Activated B cell treated with CpG ODN at 0.5 μM for 24 hours (primary cell): ENCODE data around the gene ADSS1. TPM values are rescaled to one million over a fixed set of nuclear protein-coding genes. Genes with fewer than 3 reads are reported as not detected.

Source experiments
- ATAC-seq: fragments of 200-7000 bp; cut with Tn5 transposase; one replicate; pipeline ENCODE4 v1.10.0; 2021; ENCODE audit warnings: low read depth, mild to moderate bottlenecking, moderate library complexity
- CTCF ChIA-PET: fragments of 350-600 bp; sonication (Branson Sonifier 250); formaldehyde crosslinking; loops from one replicate; lab custom pipeline; 2021; ENCODE audit warnings: antibody characterized with exemption; lab: Charles Lee
- POLR2A ChIA-PET: fragments of 350-600 bp; sonication (Branson Sonifier 250); formaldehyde crosslinking; loops from one replicate; lab custom pipeline; 2021; ENCODE audit warnings: antibody characterized with exemption; lab: Charles Lee
- DNase-seq: peaks from one replicate; pipeline ENCODE4 v3.0.0; 2022
- H3K27ac Mint-ChIP-seq: one replicate; pipeline ENCODE4 v1.8.0; 2020; ENCODE audit warnings: mixed read lengths
- H3K27me3 Mint-ChIP-seq: one replicate; pipeline ENCODE4 v1.8.0; 2021; ENCODE audit warnings: mixed read lengths
- H3K36me3 Mint-ChIP-seq: one replicate; pipeline ENCODE4 v1.8.0; 2021; ENCODE audit warnings: low read depth, mixed read lengths
- H3K4me1 Mint-ChIP-seq: one replicate; pipeline ENCODE4 v1.8.0; 2021; ENCODE audit warnings: mixed read lengths
- H3K4me3 Mint-ChIP-seq: one replicate; pipeline ENCODE4 v1.8.0; 2020; ENCODE audit warnings: mild to moderate bottlenecking, mixed read lengths
- H3K9me3 Mint-ChIP-seq: one replicate; pipeline ENCODE4 v1.8.0; 2020; ENCODE audit warnings: mixed read lengths
- intact Hi-C: fragments of 100-400 bp; cut with micrococcal nuclease; formaldehyde crosslinking; loops from one replicate; pipeline ENCODE4 v1.15.1; 2024
- total RNA-seq: library from RNA; stranded (reverse); gene quantifications from 2 replicates; pipeline ENCODE4 v1.2.3, GENCODE V29; 2022
- TF ChIP-seq, protein P1 (sequence below): fragments of 200-600 bp; IDR thresholded peaks from one replicate; pipeline ENCODE4 v1.8.0; 2022; ENCODE audit warnings: antibody characterized with exemption, mild to moderate bottlenecking

The ADSS1 gene
- total RNA-seq, 1 donor from 2014 or later, result 0.18 TPM

DNA sequence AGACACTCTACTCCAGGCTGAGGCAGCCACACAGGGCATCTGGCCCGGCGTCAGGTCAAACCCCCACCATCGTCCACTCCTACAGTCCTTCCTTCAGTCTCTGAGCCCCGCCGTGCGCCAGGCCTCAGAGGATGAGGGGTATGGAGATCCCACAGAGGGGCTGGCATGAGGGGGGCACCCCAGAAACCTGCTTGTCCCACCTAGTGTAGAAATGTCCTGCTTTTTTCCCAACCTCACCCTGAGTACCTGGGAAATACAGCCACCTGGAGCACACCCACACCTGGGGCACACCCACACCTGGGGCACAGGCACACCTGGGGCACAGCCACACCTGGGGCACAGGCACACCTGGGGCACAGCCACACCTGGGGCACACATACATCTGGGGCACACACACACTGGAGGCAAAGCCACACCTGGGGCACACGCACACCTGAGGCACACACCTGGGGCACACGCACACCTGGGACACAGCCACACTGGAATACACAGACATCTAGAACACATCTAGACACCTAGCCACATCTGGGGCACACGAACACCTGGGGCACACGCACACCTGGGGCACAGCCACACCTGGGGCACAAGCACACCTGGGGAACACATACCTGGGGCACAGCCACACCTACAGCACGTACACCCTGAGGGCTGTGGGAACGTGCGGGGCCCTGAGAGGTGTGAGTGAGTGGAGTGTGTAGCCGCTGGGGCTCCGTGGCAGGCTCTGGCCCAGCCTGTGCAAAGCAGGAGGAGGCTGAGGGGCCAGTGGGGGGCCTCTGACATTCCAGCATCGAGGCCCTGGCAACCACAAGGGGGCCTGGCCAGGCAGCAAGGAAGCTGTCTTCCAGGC, 53.2 kb downstream of the ADSS1 start:
- no peak overlapping the region for H3K4me3 Mint-ChIP-seq
- no peak overlapping the region for H3K27ac Mint-ChIP-seq
- CTCF ChIA-PET, result no interaction called here
- POLR2A ChIA-PET, result no interaction called here
- intact Hi-C loops, result no loop called here
- no peak for ATAC-seq
- H3K4me1 Mint-ChIP-seq, result no peaks in the 10 kb centered on the region
- no peaks in the 10 kb centered on the region for H3K9me3 Mint-ChIP-seq
- H3K36me3 Mint-ChIP-seq, result peaks cover 19% of the 10 kb centered on the region
- no peak for DNase-seq
- H3K27me3 Mint-ChIP-seq, result no peaks in the 10 kb centered on the region
- TF ChIP-seq, protein P1, sequence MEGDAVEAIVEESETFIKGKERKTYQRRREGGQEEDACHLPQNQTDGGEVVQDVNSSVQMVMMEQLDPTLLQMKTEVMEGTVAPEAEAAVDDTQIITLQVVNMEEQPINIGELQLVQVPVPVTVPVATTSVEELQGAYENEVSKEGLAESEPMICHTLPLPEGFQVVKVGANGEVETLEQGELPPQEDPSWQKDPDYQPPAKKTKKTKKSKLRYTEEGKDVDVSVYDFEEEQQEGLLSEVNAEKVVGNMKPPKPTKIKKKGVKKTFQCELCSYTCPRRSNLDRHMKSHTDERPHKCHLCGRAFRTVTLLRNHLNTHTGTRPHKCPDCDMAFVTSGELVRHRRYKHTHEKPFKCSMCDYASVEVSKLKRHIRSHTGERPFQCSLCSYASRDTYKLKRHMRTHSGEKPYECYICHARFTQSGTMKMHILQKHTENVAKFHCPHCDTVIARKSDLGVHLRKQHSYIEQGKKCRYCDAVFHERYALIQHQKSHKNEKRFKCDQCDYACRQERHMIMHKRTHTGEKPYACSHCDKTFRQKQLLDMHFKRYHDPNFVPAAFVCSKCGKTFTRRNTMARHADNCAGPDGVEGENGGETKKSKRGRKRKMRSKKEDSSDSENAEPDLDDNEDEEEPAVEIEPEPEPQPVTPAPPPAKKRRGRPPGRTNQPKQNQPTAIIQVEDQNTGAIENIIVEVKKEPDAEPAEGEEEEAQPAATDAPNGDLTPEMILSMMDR, result no peak

DNA sequence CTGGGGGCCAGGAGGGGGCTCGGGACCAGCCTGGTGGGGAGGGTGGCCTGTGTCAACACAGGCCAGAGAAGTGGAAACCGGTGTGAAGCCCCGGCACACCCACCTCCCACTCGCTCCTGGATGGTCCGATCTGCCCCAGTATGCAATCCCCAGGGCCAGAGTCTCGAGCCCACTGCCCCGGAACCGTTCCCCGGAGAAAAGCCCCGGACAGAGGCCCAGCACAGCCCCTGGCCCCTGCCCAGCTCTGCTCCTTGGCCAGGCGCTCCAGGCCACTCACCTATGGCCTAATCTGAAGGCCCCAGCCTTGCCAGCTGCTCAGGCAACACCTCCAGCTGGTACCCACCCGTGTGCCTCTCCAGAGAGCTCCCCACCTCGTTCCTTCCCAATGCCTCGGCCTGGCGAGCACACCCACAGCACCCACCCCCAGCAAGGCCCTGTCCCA, 53.8 kb downstream of the ADSS1 start:
- no peaks in the 10 kb centered on the region for H3K4me1 Mint-ChIP-seq
- intact Hi-C loops, result no loop called here
- ChIA-PET POLR2A (no interaction called here), CTCF (no interaction called here)
- no peak overlapping the region for H3K27ac Mint-ChIP-seq
- H3K36me3 Mint-ChIP-seq, result peaks cover 13% of the 10 kb centered on the region
- TF ChIP-seq, protein P1, result no peak
- H3K27me3 Mint-ChIP-seq, result no peaks in the 10 kb centered on the region
- DNase-seq (no peak), ATAC-seq (no peak)
- no peak overlapping the region for H3K4me3 Mint-ChIP-seq
- no peaks in the 10 kb centered on the region for H3K9me3 Mint-ChIP-seq

DNA sequence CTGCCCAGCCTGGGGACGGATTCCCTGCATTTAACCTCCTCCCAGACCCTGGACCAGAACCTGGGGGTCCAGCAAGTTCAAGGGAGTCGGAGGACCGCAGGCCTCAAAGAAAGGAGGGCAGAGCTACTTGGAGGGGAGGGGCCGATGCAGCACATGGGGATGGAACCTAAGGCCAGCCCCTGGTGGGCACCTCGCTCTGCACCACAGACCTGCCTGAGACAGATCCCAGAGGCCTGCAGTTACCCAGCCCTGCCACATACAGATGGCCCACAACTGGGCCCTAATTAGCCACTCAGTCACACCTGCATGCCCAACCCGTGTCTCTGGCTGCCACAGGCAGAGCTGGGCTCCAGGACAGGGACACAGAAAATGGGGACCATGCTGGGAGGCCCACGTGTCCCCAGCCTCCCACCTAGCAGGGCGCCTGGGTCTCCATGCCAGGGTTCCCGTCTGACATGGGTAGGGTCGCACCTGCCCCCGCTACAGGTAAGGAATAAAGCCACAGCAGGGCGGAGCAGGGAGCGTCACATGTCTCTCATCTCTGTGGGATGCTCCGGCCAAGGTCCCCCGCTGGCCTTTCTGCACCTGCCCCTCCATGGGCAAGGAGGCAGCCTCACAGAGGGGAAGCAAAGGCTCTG, 54.8 kb downstream of the ADSS1 start:
- DNase-seq (no peak), ATAC-seq (no peak)
- peaks cover 9% of the 10 kb centered on the region for H3K36me3 Mint-ChIP-seq
- CTCF ChIA-PET, result no interaction called here
- H3K27ac Mint-ChIP-seq, result no peak overlapping the region
- no peaks in the 10 kb centered on the region for H3K4me1 Mint-ChIP-seq
- H3K27me3 Mint-ChIP-seq, result no peaks in the 10 kb centered on the region
- TF ChIP-seq, protein P1, result no peak
- intact Hi-C loops, result no loop called here
- POLR2A ChIA-PET, result no interaction called here
- H3K4me3 Mint-ChIP-seq, result no peak overlapping the region
- H3K9me3 Mint-ChIP-seq, result no peaks in the 10 kb centered on the region

DNA sequence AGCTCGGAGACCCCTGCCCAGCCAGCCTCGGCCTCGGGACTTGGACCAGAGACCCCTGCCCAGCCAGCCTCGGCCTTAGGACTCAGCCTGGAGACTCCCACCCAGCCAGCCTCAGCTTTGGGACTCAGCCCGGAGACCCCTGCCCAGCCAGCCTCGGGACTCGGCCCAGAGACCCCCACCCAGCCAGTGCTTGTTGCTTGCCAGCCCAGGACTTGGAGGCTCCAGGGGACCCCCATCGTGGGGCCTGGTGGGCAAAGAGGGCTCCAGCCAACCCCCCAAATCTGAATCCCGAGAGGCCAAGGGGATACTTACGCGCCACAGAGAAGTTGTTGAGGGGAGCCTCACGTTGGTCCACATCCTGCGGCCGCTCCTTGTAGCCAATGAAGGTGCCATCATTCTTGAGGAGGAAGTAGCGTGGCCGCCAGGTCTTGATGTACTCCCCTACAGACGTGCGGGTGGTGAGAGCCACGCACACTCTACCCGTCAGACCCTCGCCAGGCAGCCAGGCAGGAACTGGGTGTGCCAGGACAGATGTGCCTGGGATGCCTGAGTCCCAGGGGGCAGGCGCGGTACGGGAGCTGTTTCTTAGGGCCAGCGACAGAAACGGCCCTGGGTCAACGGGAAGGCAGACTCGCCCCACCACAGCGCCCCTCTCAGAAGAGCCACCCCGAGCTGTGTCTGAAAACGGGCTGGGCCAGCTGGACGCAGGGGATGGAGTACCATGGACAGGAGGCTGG, 55.9 kb downstream of the ADSS1 start:
- Mint-ChIP-seq H3K27me3 (no peaks in the 10 kb centered on the region), H3K4me1 (no peaks in the 10 kb centered on the region), H3K4me3 (no peak overlapping the region), H3K27ac (no peak overlapping the region), H3K9me3 (no peaks in the 10 kb centered on the region), H3K36me3 (peaks cover 6% of the 10 kb centered on the region)
- intact Hi-C loops, result no loop called here
- DNase-seq, result no peak
- ChIA-PET CTCF (no interaction called here), POLR2A (no interaction called here)
- ATAC-seq, result no peak
- TF ChIP-seq, protein P1, result no peak
